SW480 (cell line): Measurements from ENCODE around the gene SALL1.

ENCODE experiments used
- DNase-seq: peaks from one replicate; pipeline ENCODE4 v3.0.0-alpha.2; 2016; ENCODE audit warnings: low spot score

The SALL1 gene

DNA sequence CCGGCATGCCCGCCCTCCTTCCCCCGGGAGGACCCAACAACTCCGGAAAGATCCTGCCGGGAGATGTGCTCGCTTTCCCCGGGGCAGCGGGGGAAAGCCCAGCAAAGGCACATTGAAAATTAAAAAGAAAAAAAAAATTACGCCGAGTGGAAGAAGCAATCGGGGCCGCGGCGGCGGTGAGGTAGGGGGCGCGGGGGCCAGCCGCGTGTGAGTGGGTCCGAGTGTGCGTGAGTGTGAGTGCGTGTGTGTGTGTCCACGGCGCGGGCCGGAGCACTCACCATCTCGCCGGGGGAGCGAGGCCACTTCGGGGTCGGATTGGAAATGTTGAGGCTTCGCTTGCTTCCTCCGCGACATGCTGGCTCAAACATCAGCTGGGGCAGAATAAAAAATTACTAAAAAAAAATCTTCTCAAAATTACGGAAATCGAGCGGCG is at the start of gene SALL1:
Gene SALL1, minus strand, starts transcription at position 383 of the 433 bp plus-strand sequence. Its CDS starts 29 bp downstream, at position 354.
- DNase-seq: no peak

DNA sequence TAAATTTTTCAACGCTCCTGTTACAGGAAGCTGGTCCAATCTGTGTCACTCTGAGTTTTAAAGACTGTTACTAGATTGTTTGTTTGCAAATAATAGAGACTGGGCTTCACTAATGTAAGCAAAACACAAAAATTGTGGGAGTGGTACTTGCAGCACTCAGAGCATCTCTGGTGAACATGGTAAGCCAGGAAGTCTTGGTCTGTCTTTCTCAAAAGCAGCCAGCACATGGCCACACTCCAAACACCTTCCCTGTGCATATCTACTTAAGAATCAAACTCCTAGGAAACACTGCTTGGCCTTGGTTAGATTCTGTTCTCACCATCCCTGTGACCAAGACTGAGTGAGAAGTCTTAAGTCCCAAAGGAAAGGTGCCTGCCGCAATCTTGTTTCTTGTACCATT is 49.7 kb upstream of the SALL1 start:
- DNase-seq: no peak

- no peak for DNase-seq
These were observed 47.1 kb upstream of the SALL1 start for GRCh38 chr16:51197953-51198748.

GRCh38 chr16:51193879-51194278 is 42.8 kb upstream of the SALL1 start:
- no peak for DNase-seq

- DNase-seq: no peak
These were observed 33.8 kb upstream of the SALL1 start for GRCh38 chr16:51184702-51185433.

DNA sequence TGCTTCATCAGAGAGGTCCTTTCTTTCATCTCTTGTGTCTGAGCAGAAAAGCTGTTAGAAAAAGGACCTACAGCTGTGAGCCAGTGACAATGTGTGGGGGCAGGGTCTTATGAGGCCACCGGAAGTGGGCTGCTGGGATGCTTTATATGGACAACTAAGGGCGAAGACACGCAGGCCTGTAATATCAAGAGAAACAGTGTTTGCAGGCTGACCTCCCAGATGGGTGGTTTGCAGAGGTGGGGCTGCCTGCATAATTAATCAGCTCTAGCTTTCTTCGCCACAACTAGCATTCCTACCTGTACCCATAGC is 30.4 kb upstream of the SALL1 start:
- peak; percentile 79 for DNase-seq

DNA sequence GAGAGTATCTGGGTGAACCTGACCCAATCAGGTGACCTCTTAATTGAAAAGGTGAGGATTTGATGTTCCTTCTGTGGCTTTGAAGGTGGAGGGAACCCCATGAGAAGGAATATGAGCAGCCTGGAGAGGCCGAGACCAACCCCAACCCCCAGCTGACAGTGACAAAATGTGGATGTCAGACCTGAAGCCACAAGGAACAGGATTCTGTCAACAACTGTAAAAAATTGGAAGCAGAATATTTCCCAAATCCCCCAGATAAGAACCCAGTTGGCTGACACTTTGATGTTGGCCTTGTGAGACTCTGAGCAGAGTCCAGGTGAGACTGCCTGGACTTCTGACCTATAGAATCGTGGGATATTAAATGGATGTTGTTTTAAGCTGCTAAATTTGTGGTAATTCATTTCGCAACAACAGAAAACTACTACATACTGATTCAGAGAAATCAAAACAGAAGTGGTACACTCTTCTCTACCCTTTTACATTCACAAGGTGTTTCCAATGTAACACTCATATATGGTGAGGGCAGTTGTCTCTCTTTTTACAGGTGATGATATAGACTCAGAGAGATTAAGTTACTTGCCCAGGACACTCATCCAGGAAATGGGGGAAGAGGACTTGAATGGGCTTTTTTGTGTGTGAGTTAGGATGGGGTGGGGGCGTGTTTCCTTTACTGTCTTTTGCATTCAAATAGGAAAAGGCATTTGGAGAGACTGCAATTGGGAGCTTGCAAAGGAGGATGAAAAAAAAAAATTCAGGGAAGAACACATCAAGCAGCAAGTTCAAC is 29.8 kb upstream of the SALL1 start:
- peak; percentile 7 for DNase-seq

DNA sequence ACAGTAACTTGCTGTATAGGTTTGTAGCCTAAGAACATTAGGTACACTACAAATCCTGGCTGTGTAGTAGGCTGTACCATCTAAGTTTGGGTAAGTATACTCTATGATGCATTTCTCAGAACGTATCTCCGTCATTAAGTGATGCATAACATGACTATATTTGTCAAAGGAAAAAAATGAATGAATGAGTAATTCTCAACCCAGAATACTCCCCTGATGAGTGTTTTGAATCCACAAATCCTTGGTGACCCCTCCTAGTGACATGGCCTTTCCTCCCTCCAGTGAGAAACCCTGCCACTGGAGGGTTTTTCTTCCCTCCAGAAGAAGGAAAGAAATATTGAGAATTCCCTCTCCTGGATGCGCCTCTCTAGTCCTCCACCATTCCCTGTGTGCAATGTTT is 24.0 kb upstream of the SALL1 start:
- DNase-seq: no peak

GRCh38 chr16:51172368-51172767 is 21.3 kb upstream of the SALL1 start:
- no peak for DNase-seq

DNA sequence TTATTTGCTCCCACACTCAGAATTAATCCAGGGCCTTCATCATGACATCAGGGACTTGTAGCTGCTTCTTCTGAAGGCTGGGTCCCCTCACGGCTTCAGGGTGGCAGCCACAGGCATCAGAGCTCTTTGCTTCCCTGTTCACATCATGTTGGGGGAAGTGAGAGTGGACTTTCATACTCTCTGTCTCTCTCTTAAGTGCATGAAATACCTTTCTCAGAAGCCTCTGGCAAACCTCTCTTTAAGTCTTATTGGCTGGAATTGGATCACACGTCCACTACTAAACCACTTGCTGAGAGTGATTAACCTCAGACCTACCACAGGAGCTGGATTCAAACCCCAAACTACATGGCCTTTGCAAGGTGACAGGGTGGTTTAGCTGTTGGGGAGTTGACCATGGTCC is 17.7 kb upstream of the SALL1 start:
- no peak for DNase-seq

DNA sequence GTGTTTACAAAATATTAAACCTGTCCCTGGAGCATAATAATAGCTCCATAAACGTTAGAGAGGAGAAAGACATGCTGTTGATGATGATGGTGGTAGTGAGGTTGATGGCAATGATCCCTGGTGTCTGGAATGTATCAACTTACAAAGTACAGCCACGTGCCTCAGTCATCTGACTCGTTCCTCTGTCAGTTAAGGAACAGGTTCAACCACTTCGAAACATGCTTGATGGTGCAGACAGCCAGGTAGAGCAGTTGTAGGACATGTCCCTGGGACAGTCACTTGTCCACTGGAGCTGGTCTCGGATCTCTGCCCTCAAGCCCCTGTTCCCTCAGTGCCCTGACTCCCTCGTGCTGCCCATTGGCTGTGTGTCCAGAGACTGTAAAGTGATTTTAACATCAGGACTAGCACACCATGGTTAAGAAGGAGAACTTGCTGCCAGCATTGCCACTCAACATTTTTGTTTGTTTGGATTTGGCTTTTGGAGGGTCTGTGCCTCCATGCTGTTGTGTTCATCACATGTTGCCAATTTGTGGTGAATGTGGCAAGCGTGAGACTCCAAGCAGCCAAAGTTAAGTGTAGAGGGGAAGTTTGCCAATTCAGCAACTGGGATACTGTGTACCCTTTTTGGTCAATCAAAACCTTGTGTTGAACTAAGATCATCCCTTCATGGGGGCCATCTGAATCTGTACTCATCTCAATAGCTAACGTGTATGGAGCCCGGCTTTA is 16.3 kb upstream of the SALL1 start:
- DNase-seq: no peak

GRCh38 chr16:51166541-51166940 is 15.5 kb upstream of the SALL1 start:
- no peak for DNase-seq

- DNase-seq: no peak
These were observed 15.0 kb upstream of the SALL1 start for GRCh38 chr16:51166091-51166490.

DNA sequence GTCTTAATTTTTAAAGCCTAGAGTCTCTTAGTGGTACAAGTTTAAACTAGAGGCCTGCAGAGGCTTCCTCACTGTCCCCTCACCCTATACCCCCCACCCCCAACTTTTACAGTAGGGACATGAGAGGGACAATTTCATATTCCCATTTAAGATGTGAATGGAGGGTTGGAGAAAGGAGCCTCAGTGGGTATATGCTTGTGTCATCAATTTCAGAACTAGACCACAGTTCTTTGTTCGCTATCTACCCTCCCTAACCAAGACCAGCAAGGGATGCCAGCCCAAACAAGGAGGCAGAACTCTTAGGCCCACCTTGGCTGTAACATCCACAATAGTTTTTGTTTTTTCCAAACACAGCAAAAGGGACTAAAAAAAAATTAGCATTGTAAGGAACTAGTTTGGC is 14.0 kb upstream of the SALL1 start:
- DNase-seq: no peak

GRCh38 chr16:51164574-51164973 is 13.5 kb upstream of the SALL1 start:
- DNase-seq: no peak

DNA sequence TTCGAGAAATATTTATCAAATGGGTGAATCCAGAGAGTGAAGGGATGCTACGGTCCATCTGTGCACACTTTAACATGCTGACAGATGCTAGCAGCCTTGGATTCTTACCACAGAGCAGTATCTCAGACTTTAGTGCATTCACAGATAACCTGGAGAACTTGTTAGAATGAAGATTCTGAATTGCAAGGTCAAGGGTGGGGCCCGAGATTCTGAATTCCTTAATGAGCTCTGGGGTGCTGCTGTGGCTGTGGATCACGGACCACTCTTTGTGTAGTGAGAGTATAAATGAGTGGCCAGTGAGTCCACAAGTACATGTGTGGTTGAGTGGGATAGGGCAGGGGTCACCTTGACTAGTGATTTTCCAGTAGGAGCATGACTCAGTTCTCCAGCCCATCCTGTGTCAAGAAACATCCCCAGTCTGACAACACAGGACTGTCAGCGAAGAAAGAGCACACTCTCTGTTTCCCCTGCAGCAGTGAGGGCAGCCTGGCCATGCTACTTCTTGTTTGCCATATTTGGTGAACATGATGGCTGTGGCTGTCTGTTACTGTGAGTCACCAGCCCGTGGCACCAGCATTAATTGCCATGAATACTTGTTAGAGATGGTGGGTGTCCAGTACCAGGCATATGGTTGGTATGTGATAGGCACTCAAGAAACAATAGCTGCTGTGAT is 13.0 kb upstream of the SALL1 start:
- peak; percentile 74 for DNase-seq

DNA sequence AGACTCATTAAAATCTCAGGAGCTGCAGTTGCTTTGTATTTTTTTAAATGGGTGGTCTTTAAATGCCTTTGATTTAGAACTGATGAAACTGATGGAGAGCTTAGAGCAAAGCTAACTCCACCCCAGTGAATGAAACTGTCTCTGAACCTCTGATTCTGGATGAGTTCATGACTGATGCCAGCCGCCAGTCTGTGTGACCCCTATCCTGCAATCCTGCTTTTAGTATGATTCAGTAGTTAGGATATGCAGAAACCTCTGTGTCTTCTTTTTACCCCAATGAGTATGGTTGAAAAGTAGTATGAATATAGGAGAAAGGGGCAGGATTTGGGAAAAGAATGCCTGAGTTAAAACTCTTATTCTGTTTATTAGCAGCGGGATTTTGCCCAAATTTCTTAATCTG is 12.3 kb upstream of the SALL1 start:
- no peak for DNase-seq

GRCh38 chr16:51161440-51162195 is 10.5 kb upstream of the SALL1 start:
- DNase-seq: peak; percentile 80

- no peak for DNase-seq
These were observed 8.8 kb upstream of the SALL1 start for GRCh38 chr16:51159865-51160264.

GRCh38 chr16:51159296-51159695 is 8.2 kb upstream of the SALL1 start:
- DNase-seq: no peak

DNA sequence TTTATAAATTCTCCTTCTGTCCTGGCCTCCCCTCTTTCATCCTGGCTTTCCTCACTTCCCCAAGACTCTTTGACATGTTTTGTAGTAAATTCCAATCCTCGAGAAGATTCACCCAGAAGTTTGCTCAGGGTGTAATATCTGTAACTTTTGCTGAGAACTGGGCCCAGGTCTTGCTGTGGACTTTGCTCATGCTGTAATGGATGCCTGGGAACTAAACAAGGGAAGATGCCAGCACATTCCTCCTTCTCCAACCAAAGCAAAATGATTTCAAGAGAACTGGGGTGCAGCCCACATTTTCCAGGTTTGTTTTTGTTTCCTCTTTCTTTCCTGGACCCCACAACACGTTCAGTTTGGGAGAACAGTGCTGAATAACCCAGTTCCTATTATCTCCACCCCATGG is 6.6 kb upstream of the SALL1 start:
- DNase-seq: no peak
